CD4-positive, alpha-beta T cell (primary cell): ENCODE measurements around the gene ASB18. TPM values are rescaled to one million over a fixed set of nuclear protein-coding genes. Genes with fewer than 3 reads are reported as not detected.

Experiments used
- ATAC-seq: fragments of 200-7000 bp; cut with Tn5 transposase; one replicate; pipeline ENCODE4 v1.10.0; 2022; ENCODE audit warnings: mild to moderate bottlenecking; ENCODE audit not compliant: poor library complexity
- CTCF ChIA-PET: fragments of 350-600 bp; sonication (Branson Sonifier 250); formaldehyde crosslinking; loops from one replicate; lab custom pipeline; 2021; ENCODE audit warnings: antibody characterized with exemption, inconsistent platforms; lab: Charles Lee
- POLR2A ChIA-PET: fragments of 350-600 bp; sonication (Branson Sonifier 250); formaldehyde crosslinking; loops from one replicate; lab custom pipeline; 2021; ENCODE audit warnings: antibody characterized with exemption, inconsistent platforms; lab: Charles Lee
- DNase-seq, 14 experiments: peaks; one replicate each; pipeline ENCODE4 v3.0.0-alpha.2; 2013 to 2020; ENCODE audit warnings: mixed read lengths in 2 of 14
- H3K27ac ChIP-seq, 2 donors: one replicate each; pipeline versions ENCODE4 v1.5.1 to v1.7.0; 2013; ENCODE audit warnings: low read length in 2 of 2, low read depth in 1 of 2, mild to moderate bottlenecking in 1 of 2
- H3K27me3 ChIP-seq, 2 experiments: 1 replicate in 1 of 2; 2 replicates in 1 of 2; pipeline versions ENCODE4 v1.6.1 to v1.7.0; 2013; ENCODE audit warnings: low read length in 2 of 2, control low read depth in 1 of 2, mild to moderate bottlenecking in 1 of 2, moderate library complexity in 1 of 2; ENCODE audit not compliant: insufficient read depth in 2 of 2, control insufficient read depth in 1 of 2
- H3K36me3 ChIP-seq: one replicate; pipeline ENCODE4 v1.6.1; 2013; ENCODE audit warnings: low read length, control low read depth; ENCODE audit not compliant: insufficient read depth
- H3K4me1 ChIP-seq: one replicate; pipeline ENCODE4 v1.6.1; 2013; ENCODE audit warnings: low read length, control low read depth; ENCODE audit not compliant: insufficient read depth
- H3K4me3 ChIP-seq: one replicate; pipeline ENCODE4 v1.5.1; 2013; ENCODE audit warnings: mild to moderate bottlenecking, low read length, moderate library complexity
- H3K9me3 ChIP-seq, 2 experiments: 1 replicate in 1 of 2; 2 replicates in 1 of 2; pipeline versions ENCODE4 v1.6.1 to v1.7.0; 2013; ENCODE audit warnings: low read length in 2 of 2, mild to moderate bottlenecking in 2 of 2, control low read depth in 1 of 2, moderate library complexity in 1 of 2; ENCODE audit not compliant: control insufficient read depth in 1 of 2, insufficient read depth in 1 of 2
- H3K27ac Mint-ChIP-seq: one replicate; pipeline ENCODE4 v1.8.0; 2020; ENCODE audit warnings: mixed read lengths
- H3K27me3 Mint-ChIP-seq: one replicate; pipeline ENCODE4 v1.8.0; 2021; ENCODE audit warnings: mixed read lengths
- H3K36me3 Mint-ChIP-seq: one replicate; pipeline ENCODE4 v1.8.0; 2021; ENCODE audit warnings: low read depth, mixed read lengths
- H3K4me1 Mint-ChIP-seq: one replicate; pipeline ENCODE4 v1.8.0; 2021; ENCODE audit warnings: low read depth, mixed read lengths
- H3K4me3 Mint-ChIP-seq: one replicate; pipeline ENCODE4 v1.8.0; 2020; ENCODE audit warnings: mild to moderate bottlenecking, mixed read lengths
- H3K9me3 Mint-ChIP-seq: one replicate; pipeline ENCODE4 v1.8.0; 2020; ENCODE audit warnings: mixed read lengths
- CTCF ChIP-seq: fragments of 200-600 bp; IDR thresholded peaks from one replicate; pipeline ENCODE4 v1.8.0; 2022; ENCODE audit warnings: antibody characterized with exemption, mild to moderate bottlenecking
- intact Hi-C, 2 experiments: fragments of 100-400 bp; cut with DNase I in 1 of 2; cut with micrococcal nuclease in 1 of 2; formaldehyde crosslinking; loops; one replicate each; pipeline versions ENCODE4 v1.15.1 to v1.9.0; 2023 to 2025; cut with DNase I, micrococcal nuclease
- total RNA-seq, 174 experiments: library from RNA in 2 of 174; stranded (reverse) in 2 of 174; gene quantifications; one replicate each; pipeline ENCODE4 v1.2.3 and lab custom pipeline; 2021 to 2026

The ASB18 gene
- total RNA-seq, 2 experiments from 2014 or later = not detected

GRCh38 chr2:236257136-236257535 lies 7.1 kb downstream of the ASB18 start:
- Mint-ChIP-seq H3K27me3 (peaks cover 56% of the 10 kb centered on the region), H3K9me3 (no peaks in the 10 kb centered on the region), H3K4me3 (no peak overlapping the region), H3K36me3 (no peaks in the 10 kb centered on the region), H3K27ac (no peak overlapping the region), H3K4me1 (no peaks in the 10 kb centered on the region)
- H3K9me3 ChIP-seq = peaks cover 0 to 2% of the 10 kb centered on the region in 2 experiments
- no peak for ATAC-seq
- intact Hi-C loops = no loop called here
- no peaks in the 10 kb centered on the region for H3K36me3 ChIP-seq
- ChIA-PET POLR2A (no interaction called here), CTCF (no interaction called here)
- no peak overlapping the region for H3K27ac ChIP-seq
- no peaks in the 10 kb centered on the region for H3K4me1 ChIP-seq
- no peak for TF ChIP-seq CTCF
- no peak overlapping the region for H3K4me3 ChIP-seq
- H3K27me3 ChIP-seq = peaks cover 0 to 13% of the 10 kb centered on the region in 2 experiments
- DNase-seq = no peak

DNA sequence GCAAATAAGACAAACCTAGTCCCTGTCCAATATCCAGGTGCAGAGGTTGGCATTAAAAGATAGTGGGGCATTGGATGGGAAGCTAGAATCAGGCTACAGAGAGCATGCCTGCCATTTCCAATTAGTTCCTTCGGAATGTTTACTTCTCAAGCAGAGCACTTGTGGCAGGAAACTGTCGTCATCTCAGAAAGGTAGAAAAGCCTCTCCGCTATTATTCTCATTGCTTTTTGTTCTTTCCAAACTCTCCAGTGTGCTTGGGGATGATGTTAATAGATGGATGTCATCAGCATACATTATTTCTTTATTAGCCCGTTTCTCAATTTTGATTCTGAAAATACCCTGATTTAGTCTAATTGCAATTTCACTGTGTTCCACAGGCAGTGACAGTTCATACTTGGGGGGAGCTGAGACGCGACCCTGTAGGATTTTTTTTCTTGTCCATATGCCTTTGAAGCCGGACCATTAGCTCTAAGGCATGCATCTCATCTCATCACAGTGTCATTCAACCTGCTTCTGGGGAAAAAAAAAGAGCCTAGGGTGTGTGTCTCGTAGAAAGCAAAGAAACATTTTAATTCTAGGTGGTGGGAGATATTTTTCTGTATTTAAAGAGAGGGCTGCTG lies 7.7 kb downstream of the ASB18 start:
- H3K36me3 ChIP-seq = no peaks in the 10 kb centered on the region
- H3K4me1 ChIP-seq = no peaks in the 10 kb centered on the region
- CTCF ChIA-PET = no interaction called here
- Mint-ChIP-seq H3K4me1 (no peaks in the 10 kb centered on the region), H3K36me3 (no peaks in the 10 kb centered on the region), H3K4me3 (no peak overlapping the region), H3K9me3 (no peaks in the 10 kb centered on the region), H3K27ac (no peak overlapping the region), H3K27me3 (peaks cover 58% of the 10 kb centered on the region)
- no peak for ATAC-seq
- intact Hi-C loops = no loop called here
- no peak overlapping the region for H3K4me3 ChIP-seq
- no peaks in the 10 kb centered on the region for H3K9me3 ChIP-seq
- peaks cover 0 to 10% of the 10 kb centered on the region in 2 experiments for H3K27me3 ChIP-seq
- no peak overlapping the region for H3K27ac ChIP-seq
- no peak for TF ChIP-seq CTCF
- POLR2A ChIA-PET = no interaction called here
- DNase-seq = no peak

DNA sequence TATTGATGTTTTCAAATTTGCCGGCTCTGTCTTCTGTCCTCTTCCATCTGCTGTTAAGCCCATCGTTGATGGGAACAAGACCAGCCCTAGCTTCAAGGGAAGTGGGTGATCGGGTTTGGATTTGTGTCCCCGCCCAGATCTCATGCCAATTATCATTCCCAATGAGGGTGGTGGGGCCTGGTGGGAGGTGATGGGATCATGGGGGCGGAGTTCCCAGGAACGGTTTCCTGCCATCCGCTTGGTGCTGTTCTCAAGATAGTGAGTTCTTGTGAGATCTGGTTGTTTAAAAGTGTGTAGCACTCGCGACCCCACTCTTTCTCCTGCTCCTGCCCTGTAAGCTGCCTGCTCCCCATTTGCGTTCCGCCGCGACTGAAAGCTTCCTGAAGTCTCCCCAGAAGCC lies 9.5 kb downstream of the ASB18 start:
- Histone ChIP-seq H3K36me3 (no peaks in the 10 kb centered on the region), H3K27ac (no peak overlapping the region), H3K4me1 (no peaks in the 10 kb centered on the region), H3K27me3 (peaks cover 0 to 2% of the 10 kb centered on the region in 2 experiments), H3K9me3 (no peaks in the 10 kb centered on the region), H3K4me3 (no peak overlapping the region)
- ATAC-seq = no peak
- H3K36me3 Mint-ChIP-seq = no peaks in the 10 kb centered on the region
- H3K27ac Mint-ChIP-seq = no peak overlapping the region
- peaks cover 48% of the 10 kb centered on the region for H3K27me3 Mint-ChIP-seq
- POLR2A ChIA-PET = no interaction called here
- no peak for DNase-seq
- CTCF ChIA-PET = no interaction called here
- H3K4me3 Mint-ChIP-seq = no peak overlapping the region
- no peak for TF ChIP-seq CTCF
- H3K9me3 Mint-ChIP-seq = no peaks in the 10 kb centered on the region
- intact Hi-C loops = no loop called here
- no peaks in the 10 kb centered on the region for H3K4me1 Mint-ChIP-seq
